Naive thymus-derived CD4-positive, alpha-beta T cell (primary cell): ENCODE measurements around the gene OR2T27. TPM values are rescaled to one million over a fixed set of nuclear protein-coding genes. Genes with fewer than 3 reads are reported as not detected.

Experiments
- ATAC-seq: fragments of 150-1000 bp; cut with Tn5 transposase; 2 replicates; pipeline ENCODE4 v1.10.0; 2021; ENCODE audit warnings: mild to moderate bottlenecking, moderate library complexity
- CTCF ChIA-PET: fragments of 350-600 bp; sonication (Branson Sonifier 250); formaldehyde crosslinking; loops from one replicate; lab custom pipeline; 2021; ENCODE audit warnings: antibody characterized with exemption; lab: Charles Lee
- POLR2A ChIA-PET: fragments of 350-600 bp; sonication (Branson Sonifier 250); formaldehyde crosslinking; loops from one replicate; lab custom pipeline; 2021; ENCODE audit warnings: antibody characterized with exemption, inconsistent platforms; lab: Charles Lee
- DNase-seq, 9 donors: peaks; one replicate each; pipeline versions ENCODE4 v3.0.0 to v3.0.0-alpha.2; 2020 to 2022; ENCODE audit warnings: mixed read lengths in 1 of 9
- H3K27ac ChIP-seq: one replicate; pipeline ENCODE4 v1.7.0; 2013; ENCODE audit warnings: mild to moderate bottlenecking, low read depth, low read length, moderate library complexity
- H3K27me3 ChIP-seq, 2 donors: one replicate each; pipeline ENCODE4 v1.7.0; 2013; ENCODE audit warnings: low read length in 2 of 2, mild to moderate bottlenecking in 2 of 2, moderate library complexity in 2 of 2; ENCODE audit not compliant: control insufficient read depth in 2 of 2, insufficient read depth in 2 of 2
- H3K36me3 ChIP-seq, 3 experiments: 1 replicate in 2 of 3; 2 replicates in 1 of 3; pipeline ENCODE4 v1.7.0; 2013; ENCODE audit warnings: low read length in 3 of 3, mild to moderate bottlenecking in 3 of 3, moderate library complexity in 1 of 3; ENCODE audit not compliant: insufficient read depth in 3 of 3, control insufficient read depth in 2 of 3
- H3K4me1 ChIP-seq, 2 donors: one replicate each; pipeline ENCODE4 v1.7.0; 2013; ENCODE audit warnings: low read length in 2 of 2, mild to moderate bottlenecking in 2 of 2, moderate library complexity in 1 of 2; ENCODE audit not compliant: control insufficient read depth in 2 of 2, insufficient read depth in 2 of 2
- H3K4me3 ChIP-seq: 2 replicates; pipeline ENCODE4 v1.7.0; 2013; ENCODE audit warnings: mild to moderate bottlenecking, low read length
- H3K9me3 ChIP-seq, 3 experiments: 1 replicate in 2 of 3; 2 replicates in 1 of 3; pipeline ENCODE4 v1.7.0; 2013; ENCODE audit warnings: low read length in 3 of 3; ENCODE audit not compliant: control insufficient read depth in 2 of 3
- H3K27ac Mint-ChIP-seq, 9 donors: one replicate each; pipeline ENCODE4 v1.8.0; 2020 to 2022; ENCODE audit warnings: mixed read lengths in 9 of 9, mild to moderate bottlenecking in 8 of 9, moderate library complexity in 5 of 9, inconsistent platforms in 2 of 9
- H3K27me3 Mint-ChIP-seq, 5 donors: one replicate each; pipeline ENCODE4 v1.8.0; 2021 to 2022; ENCODE audit warnings: mixed read lengths in 5 of 5, mild to moderate bottlenecking in 1 of 5
- H3K36me3 Mint-ChIP-seq, 5 donors: one replicate each; pipeline ENCODE4 v1.8.0; 2020 to 2022; ENCODE audit warnings: mixed read lengths in 5 of 5, mild to moderate bottlenecking in 3 of 5, inconsistent platforms in 1 of 5
- H3K4me1 Mint-ChIP-seq, 7 donors: one replicate each; pipeline ENCODE4 v1.8.0; 2020 to 2022; ENCODE audit warnings: mixed read lengths in 7 of 7, mild to moderate bottlenecking in 3 of 7, inconsistent platforms in 1 of 7
- H3K4me3 Mint-ChIP-seq, 10 donors: one replicate each; pipeline ENCODE4 v1.8.0; 2020 to 2022; ENCODE audit warnings: mild to moderate bottlenecking in 10 of 10, mixed read lengths in 10 of 10, moderate library complexity in 6 of 10, inconsistent platforms in 2 of 10
- H3K9me3 Mint-ChIP-seq, 11 donors: one replicate each; pipeline ENCODE4 v1.8.0; 2020 to 2022; ENCODE audit warnings: mixed read lengths in 11 of 11, mild to moderate bottlenecking in 4 of 11, inconsistent platforms in 1 of 11, moderate library complexity in 1 of 11
- intact Hi-C, 2 donors: fragments of 100-400 bp; cut with micrococcal nuclease; formaldehyde crosslinking; loops; one replicate each; pipeline ENCODE4 v1.15.1; 2023
- polyA plus RNA-seq, 2 donors: library from polyadenylated mRNA; unstranded; fragments of 300-500 nt; fragmentation: Illumina TruSeq; gene quantifications; one replicate each; pipeline ENCODE4 v1.2.3, GENCODE V29; 2021
- total RNA-seq, 6 experiments: library from RNA in 5 of 6; stranded (reverse) in 5 of 6; gene quantifications; 1 replicate in 5 of 6; 2 replicates in 1 of 6; pipeline ENCODE4 v1.2.3 and lab custom pipeline; 2021 to 2026

Gene OR2T27
- total and polyA plus RNA-seq, 7 experiments from 2014 or later, result not detected

DNA sequence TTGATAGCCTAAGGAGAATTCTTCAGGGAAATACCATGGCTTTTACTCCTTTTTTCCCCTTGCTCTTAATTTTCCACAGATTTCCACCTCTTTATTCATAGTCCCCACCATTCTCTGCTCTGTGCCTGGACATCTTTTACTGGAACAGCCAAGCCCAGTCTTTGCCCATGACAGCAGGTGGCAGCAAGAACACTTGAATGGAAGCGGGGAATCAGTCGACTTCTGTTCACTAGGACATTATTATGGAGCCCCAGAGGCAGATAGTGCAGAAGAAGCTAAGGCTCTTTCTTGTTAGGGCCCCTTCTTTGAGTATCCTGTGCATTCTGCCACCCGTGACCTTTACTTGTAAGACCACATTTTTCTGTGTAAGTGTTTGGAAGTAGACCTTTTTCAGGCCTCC is 40.9 kb upstream of the OR2T27 start:
- intact Hi-C loops, result loop anchor here in 1 of 2 donors (1.0 kb wide), 1 partner anchor 228 kb away; no protein-coding TSS in a partner anchor
- H3K27me3 Mint-ChIP-seq, result peaks cover 0 to 26% (median 9%) of the 10 kb centered on the region in 5 donors
- H3K9me3 Mint-ChIP-seq, result peaks cover 0 to 5% (median 2%) of the 10 kb centered on the region in 11 donors
- no peak overlapping the region for H3K4me3 Mint-ChIP-seq
- H3K27ac ChIP-seq, result no peak overlapping the region
- H3K4me1 ChIP-seq, result no peaks in the 10 kb centered on the region
- ChIA-PET POLR2A (no interaction called here), CTCF (no interaction called here)
- no peaks in the 10 kb centered on the region for H3K9me3 ChIP-seq
- H3K4me1 Mint-ChIP-seq, result peaks cover 0 to 2% (median 0%) of the 10 kb centered on the region in 7 donors
- H3K27ac Mint-ChIP-seq, result no peak overlapping the region
- DNase-seq (peak in 3 of 9 donors; percentile 1 to 12 (median 11)), ATAC-seq (no peak)
- H3K4me3 ChIP-seq, result no peak overlapping the region
- H3K36me3 ChIP-seq, result no peaks in the 10 kb centered on the region
- no peaks in the 10 kb centered on the region for H3K36me3 Mint-ChIP-seq
- H3K27me3 ChIP-seq, result no peaks in the 10 kb centered on the region

DNA sequence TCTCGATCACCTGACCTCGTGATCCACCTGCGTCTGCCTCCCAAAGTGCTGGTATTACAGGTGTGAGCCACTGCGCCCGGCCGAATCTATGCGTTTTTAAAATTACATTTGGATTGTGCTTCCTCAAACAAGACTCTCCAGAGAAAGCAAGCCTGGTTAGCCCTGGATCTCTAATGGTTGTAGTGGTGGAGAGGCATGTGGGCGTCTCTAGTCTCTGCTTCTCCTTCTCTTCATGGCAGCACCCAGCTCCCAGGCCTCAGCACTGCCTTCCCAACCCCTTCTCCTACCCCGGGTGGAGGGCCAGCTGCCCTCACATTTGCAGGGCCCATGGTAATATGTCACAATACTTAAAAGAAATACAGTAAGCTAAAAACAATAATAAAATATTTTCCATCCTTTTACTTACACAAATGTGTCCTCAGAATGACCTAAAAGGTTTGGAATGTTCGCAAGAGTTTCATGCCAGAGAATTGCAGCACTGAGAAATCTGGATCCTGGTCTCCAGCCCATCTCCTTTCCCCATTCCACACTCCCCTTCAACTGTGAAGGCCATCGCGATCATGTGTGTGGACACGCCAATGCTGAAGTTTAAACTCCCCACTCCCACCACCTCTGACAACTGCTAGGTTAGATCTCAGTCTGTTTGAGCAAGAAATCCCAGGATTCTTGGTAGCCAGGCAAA is 40.3 kb upstream of the OR2T27 start:
- POLR2A ChIA-PET, result no interaction called here
- no peaks in the 10 kb centered on the region for H3K36me3 Mint-ChIP-seq
- H3K27me3 Mint-ChIP-seq, result peaks cover 0 to 31% (median 9%) of the 10 kb centered on the region in 5 donors
- H3K9me3 ChIP-seq, result no peaks in the 10 kb centered on the region
- no peak overlapping the region for H3K4me3 Mint-ChIP-seq
- no peaks in the 10 kb centered on the region for H3K27me3 ChIP-seq
- no peak overlapping the region for H3K27ac ChIP-seq
- intact Hi-C loops, result loop anchor here in 1 of 2 donors (1.0 kb wide), 1 partner anchor 229 kb away; no protein-coding TSS in a partner anchor
- ATAC-seq (no peak), DNase-seq (no peak)
- CTCF ChIA-PET, result no interaction called here
- no peak overlapping the region for H3K27ac Mint-ChIP-seq
- H3K4me1 ChIP-seq, result no peaks in the 10 kb centered on the region
- H3K4me3 ChIP-seq, result no peak overlapping the region
- peaks cover 0 to 10% (median 2%) of the 10 kb centered on the region in 11 donors for H3K9me3 Mint-ChIP-seq
- no peaks in the 10 kb centered on the region for H3K36me3 ChIP-seq
- peaks cover 0 to 2% (median 0%) of the 10 kb centered on the region in 7 donors for H3K4me1 Mint-ChIP-seq

GRCh38 chr1:248691567-248692155 is 36.3 kb upstream of the OR2T27 start:
- Mint-ChIP-seq H3K27me3 (peaks cover 0 to 18% (median 3%) of the 10 kb centered on the region in 5 donors), H3K27ac (no peak overlapping the region), H3K4me3 (no peak overlapping the region), H3K9me3 (peaks cover 0 to 18% (median 5%) of the 10 kb centered on the region in 11 donors), H3K36me3 (peaks cover 0 to 8% (median 0%) of the 10 kb centered on the region in 5 donors), H3K4me1 (peaks cover 0 to 6% (median 4%) of the 10 kb centered on the region in 7 donors)
- intact Hi-C loops, result no loop called here
- Histone ChIP-seq H3K4me3 (no peak overlapping the region), H3K36me3 (no peaks in the 10 kb centered on the region), H3K9me3 (no peaks in the 10 kb centered on the region), H3K27me3 (no peaks in the 10 kb centered on the region), H3K4me1 (no peaks in the 10 kb centered on the region), H3K27ac (no peak overlapping the region)
- POLR2A ChIA-PET, result no interaction called here
- DNase-seq (no peak), ATAC-seq (no peak)
- CTCF ChIA-PET, result no interaction called here

- ATAC-seq (no peak), DNase-seq (no peak)
- ChIA-PET POLR2A (no interaction called here), CTCF (no interaction called here)
- Histone ChIP-seq H3K9me3 (no peaks in the 10 kb centered on the region), H3K4me1 (no peaks in the 10 kb centered on the region), H3K27ac (no peak overlapping the region), H3K36me3 (no peaks in the 10 kb centered on the region), H3K4me3 (no peak overlapping the region), H3K27me3 (no peaks in the 10 kb centered on the region)
- Mint-ChIP-seq H3K36me3 (peaks cover 0 to 8% (median 0%) of the 10 kb centered on the region in 5 donors), H3K27ac (no peak overlapping the region), H3K4me3 (no peak overlapping the region), H3K9me3 (peaks cover 0 to 18% (median 5%) of the 10 kb centered on the region in 11 donors), H3K4me1 (peaks cover 0 to 6% (median 6%) of the 10 kb centered on the region in 7 donors), H3K27me3 (peaks cover 0 to 17% (median 3%) of the 10 kb centered on the region in 5 donors)
- intact Hi-C loops, result loop anchor here (5.0 to 10.0 kb wide), 3 partner anchors 751 to 1006 kb away; no protein-coding TSS in a partner anchor
Observed at GRCh38 chr1:248688527-248689298, 33.4 kb upstream of the OR2T27 start.

DNA sequence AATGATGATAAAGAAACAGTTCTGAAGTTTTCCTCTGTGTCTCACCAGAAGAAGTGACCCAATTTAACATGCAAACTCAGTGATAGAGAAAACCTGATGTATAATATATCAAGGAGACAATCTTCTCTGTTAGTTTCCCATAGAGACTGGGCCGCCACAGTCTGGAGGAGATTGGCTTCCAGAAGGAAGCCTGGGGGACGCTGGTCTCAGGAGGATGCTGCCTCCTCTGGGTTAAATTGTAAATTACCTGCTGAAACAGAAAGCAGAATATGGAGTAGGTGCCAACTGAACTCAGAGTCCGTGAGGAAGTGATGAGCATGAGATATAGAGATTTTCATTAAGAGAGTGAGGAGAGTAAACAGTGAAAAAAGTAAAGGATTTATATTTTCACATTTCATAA is 31.5 kb upstream of the OR2T27 start:
- H3K9me3 ChIP-seq, result no peaks in the 10 kb centered on the region
- Mint-ChIP-seq H3K9me3 (peaks cover 0 to 15% (median 2%) of the 10 kb centered on the region in 11 donors), H3K4me3 (peak overlapping the region in 3 of 10 donors; percentile 3 to 5 (median 3)), H3K36me3 (peaks cover 0 to 8% (median 0%) of the 10 kb centered on the region in 5 donors), H3K27ac (no peak overlapping the region), H3K4me1 (peaks cover 0 to 6% (median 6%) of the 10 kb centered on the region in 7 donors), H3K27me3 (peaks cover 4 to 9% (median 6%) of the 10 kb centered on the region in 5 donors)
- H3K4me1 ChIP-seq, result no peaks in the 10 kb centered on the region
- DNase-seq (peak in 6 of 9 donors; percentile 15 to 54 (median 28)), ATAC-seq (peak; percentile 70)
- POLR2A ChIA-PET, result no interaction called here
- intact Hi-C loops, result loop anchor here (1.0 to 10.0 kb wide), 9 partner anchors 64 to 1005 kb away; no protein-coding TSS in a partner anchor
- no peak overlapping the region for H3K4me3 ChIP-seq
- H3K27me3 ChIP-seq, result peaks cover 0 to under 1% of the 10 kb centered on the region in 2 donors
- CTCF ChIA-PET, result interaction anchor here (0.6 to 0.8 kb wide), 2 partner anchors 443 to 1069 kb away, joined by 3 read pairs; no protein-coding TSS in a partner anchor
- H3K27ac ChIP-seq, result no peak overlapping the region
- H3K36me3 ChIP-seq, result no peaks in the 10 kb centered on the region

GRCh38 chr1:248681651-248682050 is 26.3 kb upstream of the OR2T27 start:
- intact Hi-C loops, result loop anchor here in 1 of 2 donors (10.0 kb wide), 1 partner anchor 747 kb away; no protein-coding TSS in a partner anchor

More at GRCh38 chr1:248681651-248682050, 26.3 kb upstream of the OR2T27 start:
- Mint-ChIP-seq H3K27ac (no peak overlapping the region), H3K4me3 (no peak overlapping the region), H3K9me3 (peaks cover 0 to 7% (median 0%) of the 10 kb centered on the region in 11 donors), H3K36me3 (peaks cover 0 to 4% (median 0%) of the 10 kb centered on the region in 5 donors), H3K4me1 (peaks cover 0 to 3% (median under 1%) of the 10 kb centered on the region in 7 donors), H3K27me3 (peaks cover 7 to 19% (median 11%) of the 10 kb centered on the region in 5 donors)
- CTCF ChIA-PET, result no interaction called here
- Histone ChIP-seq H3K9me3 (no peaks in the 10 kb centered on the region), H3K4me3 (no peak overlapping the region), H3K27me3 (peaks cover 0 to 4% of the 10 kb centered on the region in 2 donors), H3K4me1 (no peaks in the 10 kb centered on the region), H3K36me3 (no peaks in the 10 kb centered on the region), H3K27ac (no peak overlapping the region)
- no peak for DNase-seq
- POLR2A ChIA-PET, result no interaction called here
- ATAC-seq, result no peak
